ENCODE data around the gene HSD11B1. TPM values are rescaled to one million over a fixed set of nuclear protein-coding genes. Genes with fewer than 3 reads are reported as not detected.
A peak's percentile ranks its signal among the peaks of the same experiment; 100 is the strongest.

Gene HSD11B1
- total RNA-seq, 6 experiments from 2014 or later = 281 to 749 (median 512) TPM

- WGBS (ENCODE audit: insufficient coverage, low coverage, low lambda C conversion rate, missing lambda C conversion rate) = 67% methylated on average over 1 of the region's 2 CpGs
- ATAC-seq = peak in 1 of 4 donors; percentile 6
- intact Hi-C loops (cut with DNase I) = no loop called here
Observed at GRCh38 chr1:209775678-209776077, 71.0 kb downstream of the HSD11B1 start.

GRCh38 chr1:209777587-209777986, 72.9 kb downstream of the HSD11B1 start:
- no peak for TF ChIP-seq POLR2A (IDR thresholded peaks at IDR 0.05)
- no peak for TF ChIP-seq CTCF (IDR thresholded peaks at IDR 0.05)
- WGBS (ENCODE audit: insufficient coverage, low coverage, low lambda C conversion rate, missing lambda C conversion rate) = 100% methylated on average over 2 of the region's 2 CpGs
- no peak for ATAC-seq

More at GRCh38 chr1:209775678-209776077, 71.0 kb downstream of the HSD11B1 start:
- no peaks in the 10 kb centered on the region for H3K27me3 ChIP-seq
- peaks cover 0 to 6% (median 2%) of the 10 kb centered on the region in 4 donors for H3K4me1 ChIP-seq
- H3K36me3 ChIP-seq = no peaks in the 10 kb centered on the region
- TF ChIP-seq CTCF (IDR thresholded peaks at IDR 0.05) (no peak), POLR2A (IDR thresholded peaks at IDR 0.05) (no peak)
- H3K4me3 ChIP-seq = no peak overlapping the region
- no peak overlapping the region for H3K27ac ChIP-seq
- DNase-seq = no peak
- H3K9me3 ChIP-seq = no peaks in the 10 kb centered on the region

GRCh38 chr1:209778102-209778501, 73.5 kb downstream of the HSD11B1 start:
- intact Hi-C loops (cut with DNase I) = no loop called here

More at GRCh38 chr1:209777587-209777986, 72.9 kb downstream of the HSD11B1 start:
- Histone ChIP-seq H3K36me3 (no peaks in the 10 kb centered on the region), H3K4me1 (peaks cover 0 to 8% (median 3%) of the 10 kb centered on the region in 4 donors), H3K4me3 (no peak overlapping the region), H3K27ac (no peak overlapping the region), H3K9me3 (no peaks in the 10 kb centered on the region), H3K27me3 (no peaks in the 10 kb centered on the region)
- DNase-seq = no peak
- intact Hi-C loops (cut with DNase I) = no loop called here

GRCh38 chr1:209780268-209780667, 75.6 kb downstream of the HSD11B1 start:
- H3K4me1 ChIP-seq = peaks cover 0 to 16% (median 3%) of the 10 kb centered on the region in 4 donors
- H3K27me3 ChIP-seq = no peaks in the 10 kb centered on the region
- no peak for TF ChIP-seq POLR2A (IDR thresholded peaks at IDR 0.05)
- no peak for TF ChIP-seq CTCF (IDR thresholded peaks at IDR 0.05)
- WGBS (ENCODE audit: insufficient coverage, low coverage, low lambda C conversion rate, missing lambda C conversion rate) = 43% methylated on average over 4 of the region's 4 CpGs
- peak in 1 of 4 donors; percentile 27 for ATAC-seq
- DNase-seq = no peak
- no peaks in the 10 kb centered on the region for H3K9me3 ChIP-seq
- H3K27ac ChIP-seq = no peak overlapping the region
- intact Hi-C loops (cut with DNase I) = no loop called here
- H3K36me3 ChIP-seq = no peaks in the 10 kb centered on the region
- no peak overlapping the region for H3K4me3 ChIP-seq

More at GRCh38 chr1:209778102-209778501, 73.5 kb downstream of the HSD11B1 start:
- ATAC-seq = no peak
- Histone ChIP-seq H3K27me3 (no peaks in the 10 kb centered on the region), H3K4me1 (peaks cover 0 to 8% (median 3%) of the 10 kb centered on the region in 4 donors), H3K36me3 (no peaks in the 10 kb centered on the region), H3K4me3 (no peak overlapping the region), H3K27ac (no peak overlapping the region), H3K9me3 (no peaks in the 10 kb centered on the region)
- no CpG with 5 or more reads among the region's 1 CpG for WGBS (ENCODE audit: insufficient coverage, low coverage, low lambda C conversion rate, missing lambda C conversion rate)
- TF ChIP-seq CTCF (IDR thresholded peaks at IDR 0.05) (no peak), POLR2A (IDR thresholded peaks at IDR 0.05) (no peak)
- no peak for DNase-seq
